NB4 (cell line): ENCODE data around the gene KIAA1217.

Experiments
- MYC ChIP-seq: IDR thresholded peaks from 2 replicates; pipeline ENCODE4 v1.6.1; 2011; ENCODE audit warnings: low read depth, low read length
- POLR2A ChIP-seq: IDR thresholded peaks from 2 replicates; pipeline ENCODE4 v1.6.1; 2011; ENCODE audit warnings: mild to moderate bottlenecking; ENCODE audit not compliant: insufficient read length; ENCODE audit errors: extremely low read depth
- TF ChIP-seq, protein P1 (sequence below): IDR thresholded peaks from one replicate; pipeline ENCODE4 v1.5.1; 2012; ENCODE audit warnings: low read depth, low read length
- TF ChIP-seq, protein P2 (sequence below): IDR thresholded peaks from 2 replicates; pipeline ENCODE4 v1.6.1; 2011; ENCODE audit warnings: low read depth, low read length

DNA sequence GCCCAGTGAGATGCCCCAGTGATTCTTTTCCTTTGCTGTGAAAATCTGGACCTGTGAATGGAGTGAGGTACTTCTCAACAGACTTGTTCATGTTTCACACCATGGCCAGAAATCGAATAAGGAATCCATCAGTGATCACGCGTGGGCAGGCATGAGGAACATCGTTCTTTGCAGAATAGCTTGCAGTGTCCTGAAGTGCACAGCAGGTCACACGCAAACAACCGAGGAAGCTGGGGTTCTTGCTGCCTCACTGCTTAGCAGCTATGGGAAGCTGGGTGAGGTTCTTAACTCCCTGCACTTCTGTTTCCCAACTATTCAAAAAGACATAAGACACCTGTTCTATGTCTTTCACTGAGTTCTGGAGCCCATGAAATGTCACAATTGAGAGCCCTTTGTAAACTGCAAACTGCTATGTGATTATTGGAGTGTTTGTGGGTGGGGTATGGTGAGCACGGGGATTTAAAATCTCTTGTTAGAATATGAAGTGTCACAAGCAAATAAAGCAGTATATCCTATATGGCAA, 253.4 kb downstream of the KIAA1217 start:
- TF ChIP-seq POLR2A (no peak), MYC (no peak)
- TF ChIP-seq, protein P1, sequence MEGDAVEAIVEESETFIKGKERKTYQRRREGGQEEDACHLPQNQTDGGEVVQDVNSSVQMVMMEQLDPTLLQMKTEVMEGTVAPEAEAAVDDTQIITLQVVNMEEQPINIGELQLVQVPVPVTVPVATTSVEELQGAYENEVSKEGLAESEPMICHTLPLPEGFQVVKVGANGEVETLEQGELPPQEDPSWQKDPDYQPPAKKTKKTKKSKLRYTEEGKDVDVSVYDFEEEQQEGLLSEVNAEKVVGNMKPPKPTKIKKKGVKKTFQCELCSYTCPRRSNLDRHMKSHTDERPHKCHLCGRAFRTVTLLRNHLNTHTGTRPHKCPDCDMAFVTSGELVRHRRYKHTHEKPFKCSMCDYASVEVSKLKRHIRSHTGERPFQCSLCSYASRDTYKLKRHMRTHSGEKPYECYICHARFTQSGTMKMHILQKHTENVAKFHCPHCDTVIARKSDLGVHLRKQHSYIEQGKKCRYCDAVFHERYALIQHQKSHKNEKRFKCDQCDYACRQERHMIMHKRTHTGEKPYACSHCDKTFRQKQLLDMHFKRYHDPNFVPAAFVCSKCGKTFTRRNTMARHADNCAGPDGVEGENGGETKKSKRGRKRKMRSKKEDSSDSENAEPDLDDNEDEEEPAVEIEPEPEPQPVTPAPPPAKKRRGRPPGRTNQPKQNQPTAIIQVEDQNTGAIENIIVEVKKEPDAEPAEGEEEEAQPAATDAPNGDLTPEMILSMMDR = no peak
- TF ChIP-seq, protein P2, sequence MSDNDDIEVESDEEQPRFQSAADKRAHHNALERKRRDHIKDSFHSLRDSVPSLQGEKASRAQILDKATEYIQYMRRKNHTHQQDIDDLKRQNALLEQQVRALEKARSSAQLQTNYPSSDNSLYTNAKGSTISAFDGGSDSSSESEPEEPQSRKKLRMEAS = no peak
